CD4-positive, alpha-beta T cell treated with Interleukin-17A for 1 hour (primary cell): ENCODE measurements around the gene TP53.
A peak's percentile ranks its signal among the peaks of the same experiment; 100 is the strongest.

Experiments
- DNase-seq: peaks from one replicate; pipeline ENCODE4 v3.0.0-alpha.2; 2020

TP53 gene

DNA sequence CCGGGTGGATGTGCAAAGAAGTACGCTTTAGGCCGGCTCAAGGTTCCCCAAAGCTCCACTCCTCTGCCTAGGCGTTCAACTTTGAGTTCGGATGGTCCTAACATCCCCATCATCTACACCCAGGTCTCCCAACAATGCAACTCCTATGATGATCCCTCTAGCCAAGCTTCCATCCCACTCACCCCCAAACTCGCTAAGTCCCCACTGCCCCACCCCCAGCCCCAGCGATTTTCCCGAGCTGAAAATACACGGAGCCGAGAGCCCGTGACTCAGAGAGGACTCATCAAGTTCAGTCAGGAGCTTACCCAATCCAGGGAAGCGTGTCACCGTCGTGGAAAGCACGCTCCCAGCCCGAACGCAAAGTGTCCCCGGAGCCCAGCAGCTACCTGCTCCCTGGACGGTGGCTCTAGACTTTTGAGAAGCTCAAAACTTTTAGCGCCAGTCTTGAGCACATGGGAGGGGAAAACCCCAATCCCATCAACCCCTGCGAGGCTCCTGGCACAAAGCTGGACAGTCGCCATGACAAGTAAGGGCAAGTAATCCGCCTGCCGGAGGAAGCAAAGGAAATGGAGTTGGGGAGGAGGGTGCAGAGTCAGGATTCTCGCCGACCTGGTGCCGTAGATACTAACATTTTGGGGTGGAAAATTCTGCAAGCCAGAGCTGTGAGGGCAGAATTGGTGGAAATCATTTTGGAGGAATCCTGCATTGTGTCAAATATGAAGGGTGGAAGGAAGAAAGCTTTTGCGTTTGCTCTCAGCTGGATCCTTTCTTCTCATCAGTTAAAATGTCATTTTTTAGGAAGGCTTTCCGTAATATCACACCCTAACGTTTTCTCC is at the start of gene TP53:
Gene TP53 (minus strand): TSS at position 419 of the 836 bp plus-strand sequence. CDS start 10,896 bp downstream, outside the sequence.
- DNase-seq = peak; percentile 94

DNA sequence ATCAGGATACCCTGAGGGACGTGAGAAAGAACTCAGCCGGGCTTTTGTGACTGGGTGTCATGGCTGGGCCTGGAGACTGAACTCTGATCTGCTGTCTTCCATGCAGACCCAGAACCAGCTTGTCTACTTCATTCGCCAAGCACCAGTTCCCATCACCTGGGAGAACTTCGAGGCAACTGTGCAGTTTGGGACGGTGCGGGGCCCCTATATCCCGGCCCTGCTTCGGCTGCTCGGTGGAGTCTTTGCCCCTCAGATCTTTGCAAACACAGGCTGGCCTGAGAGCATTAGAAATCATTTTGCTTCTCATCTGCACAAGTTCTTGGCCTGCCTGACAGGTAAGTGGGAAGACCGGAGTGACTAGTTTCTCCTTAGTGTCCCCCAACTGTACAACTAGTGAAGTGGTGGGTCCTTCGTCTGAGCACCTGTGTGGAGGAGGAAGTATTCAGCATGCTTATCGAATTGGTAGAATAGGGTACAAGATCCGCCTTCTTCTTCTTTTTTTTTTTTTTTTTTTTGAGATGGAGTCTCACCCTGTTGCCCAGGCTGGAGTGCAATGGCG is 45.8 kb upstream of the TP53 start:
- no peak for DNase-seq

DNA sequence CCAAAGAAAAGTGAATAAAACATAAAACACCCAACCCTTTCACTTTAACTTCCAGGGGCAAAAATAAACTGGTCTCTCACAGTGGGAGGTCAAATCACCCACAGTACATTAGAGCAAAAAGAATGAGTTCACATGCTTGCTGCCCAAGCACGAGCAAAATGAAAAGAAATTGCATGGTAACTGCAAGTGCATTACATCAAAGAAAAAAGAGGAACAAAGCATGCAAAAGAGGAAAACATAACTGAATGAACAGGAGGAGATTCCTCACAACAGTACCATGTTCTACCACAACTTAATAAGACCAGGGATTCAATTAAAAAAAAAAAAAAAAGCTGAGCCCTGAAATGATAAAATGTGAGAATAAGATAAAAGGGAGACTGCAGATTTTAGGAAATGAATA is 42.5 kb upstream of the TP53 start:
- DNase-seq = no peak

DNA sequence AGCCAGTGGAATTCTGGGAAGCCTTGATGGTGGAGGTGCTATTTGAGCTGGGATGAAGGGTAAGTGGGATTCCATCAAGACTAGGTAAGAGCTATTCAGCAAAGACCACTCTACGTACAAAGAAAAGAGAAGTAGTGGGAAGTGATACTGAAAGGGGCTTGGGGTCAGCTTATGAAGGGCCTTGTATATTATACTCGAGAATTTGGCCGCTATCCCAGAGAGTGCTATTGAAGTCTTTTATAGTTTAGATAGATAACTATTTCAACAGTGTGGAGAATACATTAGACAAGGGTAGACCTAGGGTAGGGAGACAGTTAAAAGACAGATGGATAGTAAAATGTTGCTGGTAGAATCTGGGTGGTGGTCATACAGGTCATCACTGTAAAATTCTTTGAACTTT is 40.6 kb upstream of the TP53 start:
- no peak for DNase-seq

DNA sequence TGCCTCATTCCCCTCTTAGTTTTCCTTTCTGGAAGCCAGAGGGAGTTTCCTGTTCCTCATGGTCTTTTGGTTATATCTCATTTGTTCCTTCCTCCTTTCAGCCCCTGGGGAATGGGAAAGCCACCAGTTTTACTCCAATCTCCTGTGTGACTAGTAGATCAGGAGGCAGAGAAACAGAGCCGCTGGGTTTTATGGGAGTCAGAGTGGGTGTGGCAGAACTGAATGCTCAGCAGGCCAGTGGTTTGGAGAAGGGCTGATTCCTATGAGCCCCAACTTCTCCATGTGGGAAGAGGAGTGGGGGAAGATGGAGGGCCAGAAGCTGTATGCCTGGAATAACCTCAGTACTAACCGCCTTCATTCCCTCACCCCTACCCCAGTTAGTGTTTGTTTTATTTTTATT is 34.3 kb upstream of the TP53 start:
- DNase-seq = no peak

- DNase-seq = no peak
These were observed 32.8 kb upstream of the TP53 start for GRCh38 chr17:7720125-7720524.

- DNase-seq = no peak
These were observed 32.4 kb upstream of the TP53 start for GRCh38 chr17:7719661-7720060.

GRCh38 chr17:7717756-7718350 is 30.6 kb upstream of the TP53 start:
- DNase-seq = peak; percentile 18

- peak; percentile 15 for DNase-seq
These were observed 29.8 kb upstream of the TP53 start, which contains the start of gene DNAH2 for GRCh38 chr17:7716901-7717755. DNAH2 (plus strand) TSS chr17:7717744; CDS start chr17:7719735, 1,991 bp downstream.

DNA sequence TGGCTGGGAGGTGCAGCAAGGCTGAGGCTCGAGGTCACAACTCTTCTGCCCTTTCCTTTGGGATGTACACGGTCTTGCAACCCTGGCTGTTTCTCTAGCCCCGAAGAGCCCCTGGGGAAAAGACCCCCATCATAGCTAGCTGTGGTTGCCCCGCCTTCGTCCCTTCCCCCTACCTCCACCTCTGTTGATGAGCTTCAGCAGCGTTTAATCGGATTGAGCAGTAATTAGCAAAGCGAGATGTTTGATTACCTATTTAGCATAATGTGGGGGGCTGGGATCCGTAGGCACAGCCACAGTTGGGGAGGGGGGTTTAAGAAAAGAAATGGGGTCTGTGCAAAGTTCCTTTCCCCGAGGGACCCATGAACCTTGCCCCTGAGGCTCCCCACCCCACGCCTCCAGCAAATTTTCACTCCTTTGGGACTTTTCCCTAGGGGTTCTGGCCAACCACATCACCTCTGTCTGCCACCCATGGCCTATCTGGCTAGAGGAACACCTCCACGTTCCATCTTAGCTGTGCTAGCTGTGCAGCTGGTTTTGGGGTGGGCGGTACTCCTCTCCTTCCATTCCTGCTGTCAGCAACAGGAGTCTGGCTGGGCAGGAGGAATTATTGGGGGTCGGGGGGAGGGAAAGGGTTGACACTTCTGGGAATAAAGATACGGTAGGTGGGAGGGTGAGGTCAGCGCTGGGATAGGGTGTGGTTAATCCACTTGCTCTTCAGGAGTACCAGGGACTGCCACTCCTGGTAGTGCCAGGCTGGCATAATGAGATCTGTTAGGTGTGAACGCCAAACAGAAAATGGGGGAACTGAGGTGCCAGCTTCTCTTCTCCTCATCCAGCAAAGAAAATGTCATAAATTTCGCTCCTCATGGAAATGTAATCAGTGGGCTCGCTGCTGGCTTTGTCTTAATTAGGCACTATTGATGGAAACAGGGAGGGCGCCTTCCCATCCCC is 28.9 kb upstream of the TP53 start:
- DNase-seq = no peak

GRCh38 chr17:7714721-7715594 is 27.7 kb upstream of the TP53 start:
- no peak for DNase-seq

GRCh38 chr17:7713782-7714181 is 26.5 kb upstream of the TP53 start:
- DNase-seq = no peak

- DNase-seq = no peak
These were observed 25.0 kb upstream of the TP53 start for GRCh38 chr17:7712111-7712771.

DNA sequence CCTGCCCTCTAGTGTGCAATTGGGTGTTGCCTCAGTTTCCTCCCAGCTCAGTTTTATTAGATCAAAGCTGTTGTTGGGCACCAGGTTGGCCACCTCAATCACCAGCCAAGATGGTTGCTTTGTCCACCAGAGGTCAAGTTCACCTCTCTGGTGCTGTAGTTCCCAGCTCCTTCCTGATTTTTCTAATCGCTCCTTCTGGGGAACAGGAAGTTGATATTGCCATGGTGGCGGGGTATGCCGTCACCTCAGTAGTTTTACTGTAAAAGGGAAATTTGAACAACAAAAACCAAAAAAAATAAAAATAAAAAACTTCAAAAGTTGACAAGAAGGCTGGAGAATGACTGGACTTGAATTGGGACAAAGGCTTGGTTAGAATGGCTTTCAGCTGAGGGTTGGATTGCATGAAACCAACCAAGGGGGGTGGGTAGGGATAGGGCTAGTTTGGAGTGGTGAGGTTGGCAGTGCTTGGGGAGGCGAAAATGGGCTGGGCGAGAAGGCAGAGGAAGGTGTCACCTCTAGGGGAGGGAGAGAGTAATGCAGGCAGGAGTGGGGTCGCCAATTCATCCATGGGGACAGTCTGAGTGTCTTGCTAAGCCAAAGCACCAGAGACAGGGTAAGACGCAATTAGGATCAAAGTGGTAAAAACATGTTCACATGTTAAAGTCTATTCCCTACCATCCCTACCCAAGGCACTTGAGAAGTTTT is 23.9 kb upstream of the TP53 start:
- no peak for DNase-seq

GRCh38 chr17:7710301-7710700 is 23.0 kb upstream of the TP53 start:
- DNase-seq = no peak

- no peak for DNase-seq
These were observed 21.7 kb upstream of the TP53 start for GRCh38 chr17:7709031-7709430.

- no peak for DNase-seq
These were observed 20.8 kb upstream of the TP53 start for GRCh38 chr17:7707858-7708750.

- no peak for DNase-seq
These were observed 20.2 kb upstream of the TP53 start for GRCh38 chr17:7707446-7707845.
